GM12865 (cell line): ENCODE measurements around the gene TPRA1.

Source experiments
- DNase-seq: peaks from one replicate; pipeline ENCODE4 v3.0.0; 2010; ENCODE audit warnings: low read depth
- H3K4me3 ChIP-seq: 2 replicates; pipeline ENCODE4 v1.5.1; 2011; ENCODE audit warnings: mild to moderate bottlenecking, low read depth, low read length, control low read depth
- CTCF ChIP-seq: IDR thresholded peaks from 2 replicates; pipeline ENCODE4 v1.5.1; 2011; ENCODE audit warnings: low read length, control low read depth, low read depth, inconsistent platforms; ENCODE audit not compliant: insufficient read depth; ENCODE audit errors: missing control alignments

The TPRA1 gene

GRCh38 chr3:127573401-127573800, 17.1 kb downstream of the TPRA1 start:
- no peak for DNase-seq
- TF ChIP-seq CTCF: no peak
- H3K4me3 ChIP-seq: no peak overlapping the region

GRCh38 chr3:127572735-127573134, 17.8 kb downstream of the TPRA1 start:
- no peak overlapping the region for H3K4me3 ChIP-seq
- no peak for DNase-seq
- TF ChIP-seq CTCF: no peak

GRCh38 chr3:127572186-127572585, 18.3 kb downstream of the TPRA1 start:
- no peak overlapping the region for H3K4me3 ChIP-seq
- DNase-seq: no peak
- no peak for TF ChIP-seq CTCF

- TF ChIP-seq CTCF: no peak
- H3K4me3 ChIP-seq: no peak overlapping the region
- no peak for DNase-seq
These were observed 20.0 kb downstream of the TPRA1 start for GRCh38 chr3:127570520-127570919.

GRCh38 chr3:127569160-127569559, 21.4 kb downstream of the TPRA1 start:
- DNase-seq: no peak
- no peak overlapping the region for H3K4me3 ChIP-seq
- TF ChIP-seq CTCF: no peak

- DNase-seq: no peak
- TF ChIP-seq CTCF: no peak
- no peak overlapping the region for H3K4me3 ChIP-seq
These were observed 21.9 kb downstream of the TPRA1 start for GRCh38 chr3:127568586-127568985.

- no peak overlapping the region for H3K4me3 ChIP-seq
- TF ChIP-seq CTCF: no peak
- DNase-seq: no peak
These were observed 23.7 kb downstream of the TPRA1 start for GRCh38 chr3:127566833-127567232.
